ENCODE data around the gene MYO9A. TPM values are rescaled to one million over a fixed set of nuclear protein-coding genes. Genes with fewer than 3 reads are reported as not detected.

Gene MYO9A
- total RNA-seq, 1 donor from 2014 or later, result 41.8 TPM

DNA sequence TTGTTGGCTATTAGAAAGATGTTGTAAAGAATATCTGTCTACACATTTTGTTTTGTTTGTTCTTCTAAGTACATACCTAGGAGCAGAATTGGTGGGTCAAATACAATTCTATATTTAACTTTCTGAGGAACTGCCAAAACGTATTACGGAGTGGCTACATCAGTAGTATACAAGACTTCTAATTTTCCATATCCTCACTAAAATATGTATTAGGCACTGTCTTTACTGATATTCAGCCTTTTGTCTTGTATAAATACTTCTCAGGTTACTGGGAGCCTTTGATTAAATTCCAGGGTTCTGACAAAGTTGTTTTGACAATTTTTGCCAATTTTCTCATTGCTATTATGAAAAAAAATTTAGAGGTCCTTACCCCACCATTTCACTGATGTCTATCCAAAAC, 160.9 kb downstream of the MYO9A start:
- DNase-seq (ENCODE audit: low spot score), result no peak
- TF ChIP-seq, protein P1, sequence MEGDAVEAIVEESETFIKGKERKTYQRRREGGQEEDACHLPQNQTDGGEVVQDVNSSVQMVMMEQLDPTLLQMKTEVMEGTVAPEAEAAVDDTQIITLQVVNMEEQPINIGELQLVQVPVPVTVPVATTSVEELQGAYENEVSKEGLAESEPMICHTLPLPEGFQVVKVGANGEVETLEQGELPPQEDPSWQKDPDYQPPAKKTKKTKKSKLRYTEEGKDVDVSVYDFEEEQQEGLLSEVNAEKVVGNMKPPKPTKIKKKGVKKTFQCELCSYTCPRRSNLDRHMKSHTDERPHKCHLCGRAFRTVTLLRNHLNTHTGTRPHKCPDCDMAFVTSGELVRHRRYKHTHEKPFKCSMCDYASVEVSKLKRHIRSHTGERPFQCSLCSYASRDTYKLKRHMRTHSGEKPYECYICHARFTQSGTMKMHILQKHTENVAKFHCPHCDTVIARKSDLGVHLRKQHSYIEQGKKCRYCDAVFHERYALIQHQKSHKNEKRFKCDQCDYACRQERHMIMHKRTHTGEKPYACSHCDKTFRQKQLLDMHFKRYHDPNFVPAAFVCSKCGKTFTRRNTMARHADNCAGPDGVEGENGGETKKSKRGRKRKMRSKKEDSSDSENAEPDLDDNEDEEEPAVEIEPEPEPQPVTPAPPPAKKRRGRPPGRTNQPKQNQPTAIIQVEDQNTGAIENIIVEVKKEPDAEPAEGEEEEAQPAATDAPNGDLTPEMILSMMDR (IDR thresholded peaks at IDR 0.05), result no peak

DNA sequence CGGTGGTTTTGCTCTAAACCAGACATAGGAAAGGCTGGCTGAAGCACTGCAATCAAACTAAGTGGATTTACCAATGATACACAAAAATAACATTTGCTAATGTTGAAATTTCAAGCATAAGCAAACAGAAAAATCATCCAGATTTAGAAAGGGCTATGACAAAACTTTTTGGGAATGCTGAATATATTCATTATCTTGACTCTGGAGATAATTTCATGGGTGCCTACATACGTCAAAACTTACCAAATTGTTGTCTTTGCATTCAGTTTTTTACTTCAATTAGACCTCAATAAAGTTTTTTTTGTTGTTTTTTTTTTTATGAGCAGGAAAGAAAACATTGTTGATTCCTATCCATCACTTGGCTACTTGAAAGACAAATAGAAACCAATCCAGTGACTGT, 166.8 kb downstream of the MYO9A start:
- TF ChIP-seq, protein P1 (IDR thresholded peaks at IDR 0.05), result no peak
- Mint-ChIP-seq H3K36me3 (ENCODE audit: low read depth) (peaks cover 5% of the 10 kb centered on the region), H3K27ac (ENCODE audit: unreplicated experiment) (no peak overlapping the region), H3K27me3 (ENCODE audit: low read depth) (no peaks in the 10 kb centered on the region), H3K4me3 (ENCODE audit: unreplicated experiment) (no peak overlapping the region), H3K9me3 (ENCODE audit: low read depth) (no peaks in the 10 kb centered on the region), H3K4me1 (ENCODE audit: low read depth) (peaks cover 7% of the 10 kb centered on the region)
- no peak for DNase-seq (ENCODE audit: low spot score)

More for the DNA sequence above, 160.9 kb downstream of the MYO9A start:
- Mint-ChIP-seq H3K27me3 (ENCODE audit: low read depth) (no peaks in the 10 kb centered on the region), H3K9me3 (ENCODE audit: low read depth) (no peaks in the 10 kb centered on the region), H3K27ac (ENCODE audit: unreplicated experiment) (no peak overlapping the region), H3K4me3 (ENCODE audit: unreplicated experiment) (no peak overlapping the region), H3K4me1 (ENCODE audit: low read depth) (peaks cover 9% of the 10 kb centered on the region), H3K36me3 (ENCODE audit: low read depth) (peaks cover 3% of the 10 kb centered on the region)

DNA sequence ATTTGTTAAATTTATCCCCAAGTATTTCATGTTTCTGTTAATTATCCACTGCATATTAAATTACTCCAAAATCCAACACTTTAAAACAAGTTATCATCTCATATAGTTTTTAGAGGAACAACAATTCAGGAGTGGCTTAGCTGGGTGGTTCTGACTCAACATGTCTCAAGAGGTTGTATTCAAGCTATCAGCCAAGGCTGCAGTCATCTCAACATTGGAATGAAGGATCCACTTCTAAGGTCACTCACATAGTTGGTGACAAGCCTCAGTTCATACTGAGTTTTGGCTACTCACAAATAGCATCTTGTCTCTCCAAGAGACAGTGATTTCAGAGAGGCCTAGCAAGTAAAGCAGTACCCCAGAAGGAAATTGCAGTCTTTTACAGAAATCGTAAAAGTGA, 172.9 kb downstream of the MYO9A start:
- peaks cover 1% of the 10 kb centered on the region for H3K36me3 Mint-ChIP-seq (ENCODE audit: low read depth)
- no peak overlapping the region for H3K27ac Mint-ChIP-seq (ENCODE audit: unreplicated experiment)
- no peaks in the 10 kb centered on the region for H3K4me1 Mint-ChIP-seq (ENCODE audit: low read depth)
- no peak overlapping the region for H3K4me3 Mint-ChIP-seq (ENCODE audit: unreplicated experiment)
- no peaks in the 10 kb centered on the region for H3K27me3 Mint-ChIP-seq (ENCODE audit: low read depth)
- TF ChIP-seq, protein P1 (IDR thresholded peaks at IDR 0.05), result no peak
- DNase-seq (ENCODE audit: low spot score), result no peak
- no peaks in the 10 kb centered on the region for H3K9me3 Mint-ChIP-seq (ENCODE audit: low read depth)

DNA sequence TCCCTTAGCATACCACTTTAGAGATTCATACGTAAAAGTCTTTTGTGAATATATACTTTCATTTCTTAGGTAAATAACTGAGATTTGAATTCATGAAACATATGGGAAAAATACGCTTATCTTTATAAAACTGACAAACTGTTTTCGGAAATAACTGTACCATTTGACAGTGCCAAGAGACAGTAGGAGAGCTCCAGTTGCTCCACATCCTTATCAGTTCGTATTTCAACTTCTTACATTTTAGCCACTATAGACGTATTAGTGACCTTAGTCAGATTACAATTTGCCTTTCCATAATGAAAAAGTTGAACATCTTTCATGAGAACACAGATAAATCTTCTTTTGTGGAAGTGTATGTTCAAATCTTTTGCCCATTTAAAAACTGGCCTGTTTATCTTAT, 174.1 kb downstream of the MYO9A start:
- H3K27me3 Mint-ChIP-seq (ENCODE audit: low read depth), result no peaks in the 10 kb centered on the region
- H3K4me3 Mint-ChIP-seq (ENCODE audit: unreplicated experiment), result no peak overlapping the region
- DNase-seq (ENCODE audit: low spot score), result no peak
- no peak overlapping the region for H3K27ac Mint-ChIP-seq (ENCODE audit: unreplicated experiment)
- TF ChIP-seq, protein P1 (IDR thresholded peaks at IDR 0.05), result no peak
- no peaks in the 10 kb centered on the region for H3K9me3 Mint-ChIP-seq (ENCODE audit: low read depth)
- H3K36me3 Mint-ChIP-seq (ENCODE audit: low read depth), result peaks cover 1% of the 10 kb centered on the region
- H3K4me1 Mint-ChIP-seq (ENCODE audit: low read depth), result no peaks in the 10 kb centered on the region

DNA sequence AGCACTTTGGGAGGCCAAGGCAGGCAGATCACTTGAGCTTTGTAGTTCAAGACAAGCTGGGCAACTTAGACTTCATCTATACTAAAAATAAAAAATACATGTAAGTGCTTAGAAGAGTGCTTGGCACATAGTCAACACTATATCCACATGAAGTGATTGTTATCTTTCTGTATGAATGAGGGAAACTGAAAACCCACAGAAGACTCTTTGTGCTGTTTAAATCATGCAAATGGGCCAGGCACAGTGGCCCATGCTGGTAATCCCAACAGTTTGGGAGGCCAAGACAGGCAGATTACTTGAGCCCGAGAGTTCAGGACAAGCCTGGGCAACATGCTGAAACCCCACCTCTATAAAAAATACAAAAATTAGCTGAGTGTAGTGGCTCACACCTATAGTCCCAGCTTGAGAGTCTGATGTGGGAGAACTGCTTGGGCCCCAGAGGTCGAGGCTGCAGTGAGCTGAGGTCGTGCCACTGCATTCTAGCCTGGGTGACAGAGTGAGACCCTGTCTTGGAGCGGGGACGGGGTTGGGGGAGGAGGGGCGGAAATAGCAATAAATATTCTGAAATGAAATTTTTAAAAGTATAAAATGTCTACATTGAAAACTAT, 177.9 kb downstream of the MYO9A start:
- no peaks in the 10 kb centered on the region for H3K27me3 Mint-ChIP-seq (ENCODE audit: low read depth)

More for the DNA sequence above, 177.9 kb downstream of the MYO9A start:
- Mint-ChIP-seq H3K4me1 (ENCODE audit: low read depth) (peaks cover 3% of the 10 kb centered on the region), H3K9me3 (ENCODE audit: low read depth) (no peaks in the 10 kb centered on the region), H3K36me3 (ENCODE audit: low read depth) (peaks cover 8% of the 10 kb centered on the region), H3K4me3 (ENCODE audit: unreplicated experiment) (no peak overlapping the region), H3K27ac (ENCODE audit: unreplicated experiment) (no peak overlapping the region)
- TF ChIP-seq, protein P1 (IDR thresholded peaks at IDR 0.05), result no peak
- DNase-seq (ENCODE audit: low spot score), result no peak

Measured in chondrocyte (in vitro differentiated cells).